PFSK-1 (cell line): ENCODE results near the gene OR2T35.

Experiments
- POLR2AphosphoS5 ChIP-seq: IDR thresholded peaks from 2 replicates; pipeline ENCODE4 v1.6.1; 2012; ENCODE audit warnings: low read depth, mild to moderate bottlenecking, control low read depth, low read length, moderate library complexity
- REST ChIP-seq, 2 experiments: IDR thresholded peaks; 2 replicates each; pipeline versions ENCODE4 v1.6.1 to v1.8.0; 2011 to 2012; ENCODE audit warnings: low read depth in 2 of 2, low read length in 2 of 2, control low read depth in 1 of 2, inconsistent platforms in 1 of 2, mild to moderate bottlenecking in 1 of 2, moderate library complexity in 1 of 2; ENCODE audit not compliant: insufficient read depth in 1 of 2
- SIN3A ChIP-seq: IDR thresholded peaks from 2 replicates; pipeline ENCODE4 v1.6.1; 2012; ENCODE audit warnings: mild to moderate bottlenecking, low read length, moderate library complexity, borderline replicate concordance; ENCODE audit not compliant: insufficient read depth

DNA sequence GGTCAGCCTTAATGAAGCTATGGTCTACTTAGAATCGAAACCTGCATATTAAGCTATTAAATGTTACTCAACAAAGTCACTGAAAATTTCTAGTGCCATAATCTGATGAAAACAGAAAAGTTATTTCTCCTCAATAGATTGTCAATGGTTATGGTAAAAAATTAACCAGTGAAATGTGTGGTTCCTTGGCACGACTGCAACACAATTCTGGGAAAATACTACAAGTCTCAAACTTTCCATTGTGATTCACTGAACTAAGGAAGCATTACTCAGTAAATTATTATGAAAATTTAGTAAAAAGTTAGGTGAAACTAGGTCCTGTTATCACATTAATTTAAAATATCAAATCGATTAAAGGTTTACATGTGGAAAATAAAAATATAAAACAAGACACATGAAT lies 34.8 kb downstream of the OR2T35 start:
- TF ChIP-seq POLR2AphosphoS5 = no peak
- TF ChIP-seq REST (IDR thresholded peaks at IDR 0.05; ENCODE audit: insufficient read depth in 1 of 2, low read depth in 2 of 2, low read length in 2 of 2) = no peak
- TF ChIP-seq SIN3A = no peak
